ENCODE data around the gene SLC12A8. TPM values are rescaled to one million over a fixed set of nuclear protein-coding genes. Genes with fewer than 3 reads are reported as not detected.

The SLC12A8 gene
- total and polyA plus RNA-seq, 3 donors from 2014 or later, result 10.3 to 21.0 (median 12.3) TPM

- Histone ChIP-seq H3K36me3 (ENCODE audit: low read depth, missing control alignments) (no peaks in the 10 kb centered on the region), H3K4me3 (no peak overlapping the region), H3K27ac (peak overlapping the region; percentile 68 to 76), H3K27me3 (no peaks in the 10 kb centered on the region), H3K9me3 (no peaks in the 10 kb centered on the region), H3K4me1 (peaks cover 38% of the 10 kb centered on the region)
- DNase-seq, result no peak
- TF ChIP-seq POLR2A (IDR thresholded peaks at IDR 0.05) (no peak), CTCF (IDR thresholded peaks at IDR 0.05) (no peak)
- intact Hi-C loops (cut with DNase I; ENCODE audit: low total_unique reads), result no loop called here
- WGBS, 2 donors, result 25 to 36% methylated on average over 11 of the region's 11 CpGs
Measured at GRCh38 chr3:125039131-125040100, 173.1 kb downstream of the SLC12A8 start.

GRCh38 chr3:125037498-125038150 lies 174.9 kb downstream of the SLC12A8 start:
- Histone ChIP-seq H3K27ac (no peak overlapping the region), H3K27me3 (no peaks in the 10 kb centered on the region), H3K4me1 (peaks cover 24% of the 10 kb centered on the region), H3K36me3 (ENCODE audit: low read depth, missing control alignments) (no peaks in the 10 kb centered on the region), H3K4me3 (no peak overlapping the region), H3K9me3 (no peaks in the 10 kb centered on the region)
- DNase-seq, result no peak
- no peak for TF ChIP-seq POLR2A (IDR thresholded peaks at IDR 0.05)
- TF ChIP-seq CTCF (IDR thresholded peaks at IDR 0.05), result no peak
- WGBS, 2 donors, result 68 to 96% methylated on average over 2 of the region's 2 CpGs
- intact Hi-C loops (cut with DNase I; ENCODE audit: low total_unique reads), result no loop called here

- no peak for DNase-seq
- intact Hi-C loops (cut with DNase I; ENCODE audit: low total_unique reads), result no loop called here
- Histone ChIP-seq H3K36me3 (ENCODE audit: low read depth, missing control alignments) (no peaks in the 10 kb centered on the region), H3K27ac (no peak overlapping the region), H3K9me3 (no peaks in the 10 kb centered on the region), H3K27me3 (no peaks in the 10 kb centered on the region), H3K4me1 (peaks cover 25% of the 10 kb centered on the region), H3K4me3 (no peak overlapping the region)
- WGBS, 2 donors, result 89 to 94% methylated on average over 5 of the region's 5 CpGs
- TF ChIP-seq CTCF (IDR thresholded peaks at IDR 0.05), result no peak
Measured at GRCh38 chr3:125035217-125035616, 177.3 kb downstream of the SLC12A8 start.

- Histone ChIP-seq H3K9me3 (no peaks in the 10 kb centered on the region), H3K36me3 (ENCODE audit: low read depth, missing control alignments) (no peaks in the 10 kb centered on the region), H3K4me1 (peaks cover 11% of the 10 kb centered on the region), H3K27ac (no peak overlapping the region), H3K4me3 (no peak overlapping the region), H3K27me3 (no peaks in the 10 kb centered on the region)
- intact Hi-C loops (cut with DNase I; ENCODE audit: low total_unique reads), result no loop called here
- peak; percentile 33 for DNase-seq
- WGBS, 2 donors, result 75 to 84% methylated on average over 14 of the region's 14 CpGs
- TF ChIP-seq CTCF (IDR thresholded peaks at IDR 0.05), result no peak
- TF ChIP-seq POLR2A (IDR thresholded peaks at IDR 0.05), result no peak
Measured at GRCh38 chr3:125033616-125034015, 178.9 kb downstream of the SLC12A8 start.
